Ishikawa (cell line): ENCODE results near the gene MAEA.

Source experiments
- CEBPB ChIP-seq: IDR thresholded peaks from 2 replicates; pipeline ENCODE4 v1.6.1; 2012
- EP300 ChIP-seq: IDR thresholded peaks from 2 replicates; pipeline ENCODE4 v1.6.1; 2012; ENCODE audit warnings: borderline replicate concordance
- FOXM1 ChIP-seq: IDR thresholded peaks from 2 replicates; pipeline ENCODE4 v1.6.1; 2012; ENCODE audit warnings: low read depth, borderline replicate concordance
- NFIC ChIP-seq: IDR thresholded peaks from 2 replicates; pipeline ENCODE4 v1.6.1; 2012
- YY1 ChIP-seq: IDR thresholded peaks from 2 replicates; pipeline ENCODE4 v1.6.1; 2012; ENCODE audit warnings: low read depth
- TF ChIP-seq, protein P1 (sequence below): IDR thresholded peaks from 2 replicates; pipeline ENCODE4 v1.6.1; 2012

- TF ChIP-seq, protein P1, sequence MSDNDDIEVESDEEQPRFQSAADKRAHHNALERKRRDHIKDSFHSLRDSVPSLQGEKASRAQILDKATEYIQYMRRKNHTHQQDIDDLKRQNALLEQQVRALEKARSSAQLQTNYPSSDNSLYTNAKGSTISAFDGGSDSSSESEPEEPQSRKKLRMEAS: peak; percentile 49; the same call in 1 of the 2 replicates
- TF ChIP-seq YY1 (no peak), FOXM1 (no peak), EP300 (no peak), CEBPB (no peak), NFIC (no peak)
Measured at GRCh38 chr4:1246901-1247863, 42.5 kb upstream of the MAEA start.
